ENCODE results near the gene PIN1.
A peak's percentile ranks its signal among the peaks of the same experiment; 100 is the strongest.

Gene PIN1

DNA sequence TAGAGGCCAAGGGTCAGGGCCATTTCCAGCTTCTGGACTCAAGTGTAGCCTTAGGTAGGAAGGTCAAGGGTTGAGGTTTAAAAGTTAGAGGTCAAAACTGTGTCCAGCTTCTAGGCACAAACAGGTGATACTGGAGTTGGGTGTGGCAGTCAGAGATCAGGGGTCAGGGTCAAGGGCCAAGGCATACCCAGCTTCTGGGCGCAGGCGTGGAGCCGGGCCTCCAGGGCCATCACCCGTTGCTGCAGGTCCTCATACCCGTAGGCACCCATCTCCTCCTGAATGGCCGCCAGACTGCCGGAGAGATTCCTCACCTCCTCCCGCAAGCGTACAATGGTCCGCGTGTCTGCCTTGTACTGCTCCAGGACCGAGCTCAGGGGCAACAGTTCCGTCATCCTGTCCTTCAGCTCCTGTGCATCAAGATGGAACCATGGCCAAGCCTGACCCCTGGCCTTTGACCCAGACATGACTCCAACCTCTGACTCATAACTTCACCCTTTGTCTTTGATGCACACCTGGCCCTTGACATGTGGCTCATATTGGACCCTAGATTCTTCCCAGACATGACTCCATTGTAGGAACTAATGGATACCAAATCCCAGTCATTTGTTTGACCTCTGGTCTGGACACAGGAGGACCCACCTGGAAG, 22.1 kb downstream of the PIN1 start:
- DNase-seq (ENCODE audit: low spot score) = no peak

DNA sequence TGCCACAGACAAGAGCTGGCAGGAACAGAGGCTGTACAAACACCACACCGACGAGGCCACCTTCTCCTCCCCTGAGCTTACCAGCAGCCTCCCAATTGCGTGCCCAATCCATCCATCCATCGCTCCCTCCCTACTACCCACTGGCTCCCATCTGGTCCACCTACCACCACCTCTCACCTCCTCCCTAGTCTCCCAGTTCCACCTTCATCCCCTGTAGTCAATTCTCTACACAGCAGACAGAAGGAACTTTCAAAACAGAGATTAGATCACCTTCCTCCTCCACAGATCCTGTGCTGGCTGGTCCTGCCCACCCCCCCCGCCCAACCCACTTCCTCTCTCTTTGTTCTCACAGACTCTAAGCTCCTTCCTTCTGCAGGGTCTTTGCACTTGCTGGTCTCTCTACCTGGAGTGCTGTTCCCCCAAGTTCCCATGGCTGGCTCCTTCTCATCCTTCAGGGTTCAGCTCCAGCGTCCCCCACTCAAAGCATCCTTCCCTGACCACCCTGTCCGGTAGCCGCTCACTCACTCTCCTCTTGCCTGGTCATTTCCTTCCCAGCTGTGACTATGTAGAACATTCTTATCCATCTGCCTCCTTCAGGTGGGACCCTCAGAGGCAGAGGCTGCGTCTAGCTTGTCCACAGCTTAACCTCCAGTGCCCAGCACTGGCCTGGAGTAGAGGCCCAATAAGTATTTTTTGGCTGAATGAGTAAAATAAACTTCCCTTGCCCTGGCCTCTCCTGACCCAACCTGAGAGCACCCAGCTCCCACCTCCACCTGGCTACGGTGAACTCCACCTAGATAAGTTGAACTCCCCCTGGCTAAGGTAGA, 23.0 kb downstream of the PIN1 start:
- no peak for DNase-seq (ENCODE audit: low spot score)

DNA sequence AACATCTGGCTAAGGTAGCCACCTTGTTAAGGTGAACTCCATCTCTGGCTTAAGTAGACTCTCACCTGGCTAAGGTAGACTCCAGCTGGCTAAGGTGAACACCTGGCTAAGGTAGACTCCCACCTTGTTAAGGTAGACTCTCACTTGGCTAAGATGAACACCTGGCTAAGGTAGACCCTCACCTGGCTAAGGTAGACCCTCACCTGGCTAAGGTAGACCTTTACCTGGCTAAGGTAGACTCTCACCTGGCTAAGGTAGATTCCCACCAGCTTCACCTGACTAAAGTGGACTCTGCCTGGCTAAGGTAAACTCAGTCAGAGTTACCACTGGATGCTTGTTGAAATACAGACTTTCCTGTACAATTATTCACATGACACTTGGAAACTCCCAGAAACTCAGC, 23.6 kb downstream of the PIN1 start:
- no peak for DNase-seq (ENCODE audit: low spot score)

DNA sequence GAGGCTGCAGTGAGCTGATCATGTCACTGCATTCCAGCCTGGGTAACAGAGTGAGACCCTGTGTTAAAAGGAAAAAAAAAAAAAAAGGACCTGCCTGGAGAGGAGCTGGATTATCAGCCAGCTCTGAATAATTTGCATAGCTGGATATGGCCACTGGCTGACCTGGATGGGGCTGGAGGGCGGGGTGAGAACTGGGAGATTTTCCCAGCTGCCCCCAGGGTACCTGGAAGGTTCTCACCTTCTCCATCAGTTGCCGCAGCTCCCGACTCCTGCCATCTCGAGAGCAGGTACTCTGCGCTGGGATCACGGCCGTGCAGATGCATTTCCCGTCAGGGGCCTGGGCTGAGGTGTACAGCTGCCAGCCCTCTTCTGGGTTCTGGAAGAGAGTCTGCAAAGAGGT, 25.3 kb downstream of the PIN1 start:
- DNase-seq (ENCODE audit: low spot score) = no peak

DNA sequence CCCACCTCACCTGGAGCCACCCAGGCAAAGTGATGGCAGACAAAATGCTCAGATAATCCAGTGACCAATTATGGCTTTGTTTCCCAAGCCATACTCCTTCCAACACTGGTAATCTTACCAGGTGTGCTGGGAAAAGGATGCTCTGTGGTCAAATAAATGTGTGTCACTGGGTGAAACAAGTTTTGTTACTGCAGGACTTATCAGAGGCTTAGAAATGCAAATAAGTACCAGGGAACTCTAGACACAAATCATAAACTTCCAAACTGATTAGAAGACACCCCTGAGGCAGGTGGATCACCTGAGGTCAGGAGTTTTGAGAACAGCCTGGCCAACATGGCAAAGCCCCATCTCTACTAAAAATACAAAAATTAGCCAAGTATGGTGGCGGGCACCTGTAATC, 26.4 kb downstream of the PIN1 start:
- no peak for DNase-seq (ENCODE audit: low spot score)

DNA sequence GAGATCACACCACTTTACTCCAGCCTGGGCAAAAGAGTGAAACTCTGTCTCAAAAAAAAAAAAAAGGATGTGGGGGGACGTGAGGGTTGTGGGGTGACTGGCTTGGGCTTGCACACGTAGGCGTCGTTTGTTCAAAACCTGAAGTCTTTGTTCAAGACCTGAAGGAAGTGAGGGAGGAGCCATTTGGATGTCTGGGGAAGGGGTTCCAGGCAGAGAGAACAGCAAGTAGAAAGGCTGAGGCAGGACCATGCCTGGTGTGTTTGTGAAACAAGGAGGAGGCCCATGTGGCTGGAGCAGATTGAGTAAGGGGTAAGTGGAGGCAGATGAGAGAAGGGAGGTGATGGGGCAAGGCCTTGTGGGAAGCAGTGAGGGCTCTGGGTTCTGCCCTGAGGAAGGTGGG, 27.8 kb downstream of the PIN1 start:
- no peak for DNase-seq (ENCODE audit: low spot score)

DNA sequence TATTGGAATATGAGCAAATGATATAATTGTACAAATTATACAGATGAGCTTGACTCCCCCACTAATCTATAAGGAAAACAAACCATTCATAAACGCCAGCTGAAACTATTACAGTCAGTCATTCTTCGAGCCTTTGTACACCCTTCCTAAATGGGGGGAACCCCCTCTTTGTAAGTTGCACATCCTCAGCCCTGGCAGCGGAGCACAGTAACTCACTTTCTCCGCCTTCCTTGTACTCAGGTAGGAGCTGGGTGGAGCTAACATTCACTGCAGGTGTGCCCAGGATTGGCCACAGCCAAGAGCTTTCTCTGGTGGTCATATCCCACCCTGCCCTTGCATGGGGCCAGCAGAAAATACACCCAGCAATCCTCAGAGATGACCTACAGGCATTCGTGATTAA, 28.6 kb downstream of the PIN1 start:
- no peak for DNase-seq (ENCODE audit: low spot score)

DNA sequence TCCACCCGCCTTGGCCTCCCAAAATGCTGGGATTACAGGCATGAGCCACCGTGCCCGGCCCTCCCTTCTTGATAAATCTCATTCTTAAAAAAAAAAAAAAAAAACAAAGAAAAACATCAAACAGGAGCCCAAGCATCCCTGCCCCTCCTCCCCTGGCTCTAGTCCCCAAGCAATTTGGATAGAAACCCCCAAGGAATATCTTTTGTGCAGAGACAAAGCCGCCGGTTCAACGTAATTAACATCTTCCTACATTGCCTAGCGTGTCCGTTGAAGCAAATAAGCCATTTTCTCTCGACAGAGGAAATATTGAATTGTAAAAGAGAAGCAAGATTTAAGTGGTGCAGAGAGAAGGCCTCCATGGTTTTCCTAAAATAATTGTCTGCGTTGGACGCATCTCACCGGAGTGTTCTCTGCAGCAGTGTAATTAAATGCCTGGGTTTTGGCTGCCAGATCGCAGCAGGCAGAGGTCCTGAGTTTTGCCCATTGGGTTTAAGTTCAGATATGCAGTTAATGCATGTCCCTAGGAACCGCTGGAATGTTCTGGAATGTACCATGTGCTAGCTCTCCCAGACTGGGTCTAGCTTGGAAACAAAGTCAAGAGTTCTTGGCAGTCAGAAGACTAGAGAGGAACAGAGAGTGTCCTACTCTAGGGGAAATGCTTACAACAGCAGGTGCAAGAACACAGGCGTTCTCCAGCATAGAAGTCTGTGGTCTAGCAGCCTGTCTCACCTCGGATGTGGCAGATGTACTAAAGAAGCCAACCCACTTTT, 30.8 kb downstream of the PIN1 start:
- DNase-seq (ENCODE audit: low spot score) = peak; percentile 71

DNA sequence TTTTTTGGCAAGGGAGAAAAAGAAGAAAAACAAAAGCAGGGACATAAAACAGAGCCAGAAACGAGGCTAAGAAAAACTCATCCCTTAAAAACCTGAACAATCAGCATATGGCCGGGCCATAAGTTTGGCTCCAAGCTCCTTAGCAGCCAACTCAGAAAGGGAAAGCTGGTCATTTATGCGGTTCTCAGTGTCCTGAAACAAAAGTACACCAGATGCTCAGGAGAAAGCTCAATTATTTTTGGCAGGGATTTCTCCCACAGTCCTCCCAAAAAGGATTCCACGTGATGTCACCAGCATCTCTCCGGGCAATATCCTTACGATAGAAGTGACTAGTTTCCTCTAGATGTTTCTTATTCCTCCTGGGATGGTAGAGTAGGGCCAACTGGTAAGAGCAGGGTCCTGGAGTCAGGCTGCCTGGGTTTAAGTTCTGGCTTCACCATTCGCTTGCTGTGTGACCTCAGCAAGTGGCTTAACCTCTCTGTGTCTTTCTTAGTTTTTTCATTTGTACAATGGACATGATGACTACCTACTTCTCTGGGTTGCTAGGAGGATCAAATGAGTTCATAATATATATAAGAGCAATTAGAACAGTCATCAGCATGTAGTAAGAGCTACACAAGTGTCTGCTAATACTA, 34.0 kb downstream of the PIN1 start:
- DNase-seq (ENCODE audit: low spot score) = no peak

DNA sequence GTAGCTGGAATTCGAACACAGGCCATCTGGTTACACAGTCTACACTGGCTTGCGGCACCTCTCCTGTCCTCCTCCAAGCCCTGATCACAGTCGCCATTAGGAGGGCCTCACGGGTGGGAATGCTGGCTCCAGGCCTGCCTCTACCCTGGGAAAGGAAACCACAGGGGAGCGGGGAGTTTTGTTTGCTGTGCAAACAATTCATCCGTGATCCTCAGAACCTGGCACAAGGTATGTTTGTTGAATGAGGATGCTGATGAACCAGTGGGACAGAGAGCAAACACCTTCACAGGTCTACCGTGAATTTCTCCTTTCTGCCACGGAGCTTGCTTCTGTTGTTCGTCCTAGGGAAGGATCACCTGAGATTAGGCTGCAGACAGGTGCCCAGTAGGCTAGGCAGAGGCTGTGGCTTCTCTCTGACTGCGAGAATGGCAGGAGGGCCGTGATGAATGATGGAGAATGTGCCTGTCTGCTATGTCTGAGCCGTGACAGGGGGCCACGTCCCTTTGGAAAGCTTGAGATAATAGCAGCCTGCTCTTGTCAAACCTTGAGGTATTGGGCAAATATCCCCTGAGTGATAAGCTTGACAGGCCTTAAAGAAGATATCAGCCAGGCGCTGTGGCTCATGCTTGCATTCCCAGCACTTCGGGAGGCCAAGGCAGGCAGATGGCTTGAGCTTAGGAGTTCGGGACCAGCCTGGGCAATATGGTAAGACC, 36.7 kb downstream of the PIN1 start:
- no peak for DNase-seq (ENCODE audit: low spot score)

DNA sequence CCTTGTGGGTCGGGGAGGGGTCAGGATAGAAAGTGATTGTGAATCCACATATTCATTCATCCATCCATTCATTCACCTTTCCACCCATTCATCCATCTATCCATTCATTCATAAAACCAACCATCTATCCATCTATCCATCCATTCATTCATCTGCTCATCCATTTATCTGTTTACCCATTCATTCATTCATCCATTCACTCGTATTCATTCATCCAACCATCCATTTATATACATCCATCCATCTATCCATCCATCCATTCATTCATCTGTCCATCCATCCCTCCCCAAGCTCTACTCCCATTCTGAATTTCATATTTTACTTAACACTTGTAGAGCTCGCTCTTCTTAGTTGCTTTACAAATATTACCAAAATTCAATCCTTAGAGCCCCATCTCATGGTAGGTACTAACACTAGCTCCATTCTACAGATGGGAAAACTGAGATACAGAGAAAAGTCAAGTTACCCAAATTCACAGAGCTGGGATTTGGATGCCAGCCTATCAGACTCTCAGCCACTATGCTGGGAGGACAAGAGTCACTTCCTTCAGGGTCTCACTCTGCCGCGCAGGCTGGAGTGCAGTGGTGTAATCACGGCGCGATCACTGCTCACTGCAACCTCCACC, 37.6 kb downstream of the PIN1 start:
- DNase-seq (ENCODE audit: low spot score) = no peak

DNA sequence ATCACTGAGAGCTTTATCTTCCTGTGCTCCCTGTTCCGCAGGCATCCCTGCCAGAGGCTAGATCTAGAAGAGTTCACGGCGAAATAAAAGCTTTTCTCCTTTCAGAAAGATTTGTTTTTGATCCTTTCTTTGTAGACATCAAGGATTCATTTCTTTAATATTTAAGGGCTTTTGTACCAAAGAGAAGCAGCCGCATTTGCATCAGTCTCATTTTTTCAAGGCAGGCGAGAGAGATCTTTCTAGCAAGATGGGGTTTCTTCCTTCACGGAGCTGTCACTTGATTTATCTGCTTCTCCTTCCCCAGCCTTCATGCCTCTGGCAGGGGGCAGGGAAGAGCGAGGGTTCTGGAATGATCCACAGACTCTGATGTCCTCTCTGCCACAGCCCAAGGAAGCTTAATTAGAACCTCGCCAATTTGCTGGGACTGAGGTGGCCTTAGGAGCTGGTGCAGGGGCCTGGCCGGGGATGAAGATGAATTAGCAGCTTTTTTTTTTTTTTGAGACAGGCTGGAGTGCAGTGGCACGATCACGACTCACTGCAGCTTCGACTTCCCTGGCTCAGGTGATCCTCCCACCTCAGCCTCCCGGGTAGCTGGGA, 40.0 kb downstream of the PIN1 start:
- DNase-seq (ENCODE audit: low spot score) = no peak

DNA sequence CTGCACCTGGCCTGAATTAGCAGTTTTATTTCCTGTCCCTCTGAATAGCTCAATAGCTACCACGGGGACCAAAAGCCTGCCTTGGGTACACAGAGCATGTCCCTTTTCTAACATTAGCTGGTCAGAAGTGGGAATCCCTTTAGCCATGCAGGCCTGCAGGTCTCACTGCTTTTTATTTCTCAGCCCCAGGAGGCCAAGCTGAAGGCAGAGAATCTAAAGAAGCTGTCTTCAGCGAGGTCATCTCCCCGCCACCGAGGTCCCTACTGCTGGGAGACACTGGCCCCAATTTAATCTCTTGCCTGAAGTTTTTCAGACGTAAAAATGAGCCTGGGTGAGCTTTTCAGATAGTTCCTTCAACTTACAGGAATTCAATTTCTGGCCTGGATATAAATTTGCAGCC, 40.7 kb downstream of the PIN1 start:
- DNase-seq (ENCODE audit: low spot score) = no peak

DNA sequence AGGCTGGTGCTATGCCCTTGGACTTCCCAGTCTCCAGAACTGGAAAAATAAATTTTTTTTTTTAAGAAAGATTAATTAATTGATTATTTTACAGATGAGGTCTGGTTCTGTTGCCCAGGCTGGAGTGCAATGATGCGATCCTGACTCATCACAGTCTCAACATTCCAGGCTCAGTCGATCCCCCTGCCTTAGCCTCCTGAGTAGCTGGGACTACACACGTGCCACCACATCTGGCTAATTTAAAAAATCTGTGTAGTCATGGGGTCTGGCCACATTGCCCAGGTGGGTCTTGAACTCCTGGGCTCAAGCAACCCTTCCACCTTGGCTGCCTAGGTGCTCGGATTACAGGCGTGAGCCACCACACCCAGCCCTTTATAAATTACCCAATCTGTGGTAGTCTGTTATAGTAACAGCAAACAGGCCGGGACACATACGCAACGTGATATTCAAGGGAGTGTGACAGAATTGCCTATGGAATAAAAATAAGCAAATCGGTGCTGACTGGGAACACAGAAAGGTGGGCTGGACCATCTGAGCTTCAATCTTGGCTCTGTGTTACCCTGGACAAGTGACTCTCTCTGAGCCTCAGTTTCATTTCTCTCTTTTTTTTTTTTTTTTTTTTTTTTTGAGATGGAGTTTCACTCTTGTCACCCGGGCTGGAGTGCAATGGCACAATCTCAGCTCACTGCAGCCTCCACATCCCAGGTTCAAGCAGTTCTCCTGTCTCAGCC, 42.8 kb downstream of the PIN1 start:
- DNase-seq (ENCODE audit: low spot score) = no peak

DNA sequence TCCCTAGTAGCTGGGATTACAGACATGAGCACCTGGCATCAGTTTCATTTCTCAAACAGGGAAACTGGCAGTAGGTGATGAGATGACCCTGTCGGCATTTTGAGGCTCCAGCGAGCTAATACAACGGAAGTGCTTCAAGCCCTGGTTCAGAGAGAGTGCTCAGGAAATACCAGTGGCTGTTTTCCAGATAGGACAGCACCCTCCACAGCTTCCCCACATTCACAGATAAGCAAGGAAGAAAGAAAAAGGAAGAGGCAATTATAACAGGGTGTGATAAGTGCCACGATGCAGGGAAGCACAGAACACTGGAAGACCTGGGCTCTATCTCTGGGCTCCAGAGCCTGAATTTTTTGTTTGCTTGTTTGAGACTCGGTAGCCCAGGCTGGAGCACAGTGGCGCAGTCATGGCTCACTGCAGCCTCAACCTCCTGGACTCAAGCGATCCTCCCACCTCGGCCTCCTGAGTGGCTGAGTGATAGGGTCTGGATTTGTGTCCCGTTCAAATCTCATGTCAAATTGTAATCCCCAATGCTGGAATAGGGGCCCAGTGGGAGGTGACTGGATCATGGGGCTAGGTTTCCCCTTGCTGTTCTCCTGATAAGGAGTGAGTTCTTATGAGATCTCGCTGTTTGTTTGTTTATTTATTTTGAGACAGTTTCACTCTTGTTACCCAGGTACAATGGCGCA, 43.5 kb downstream of the PIN1 start:
- DNase-seq (ENCODE audit: low spot score) = no peak

DNA sequence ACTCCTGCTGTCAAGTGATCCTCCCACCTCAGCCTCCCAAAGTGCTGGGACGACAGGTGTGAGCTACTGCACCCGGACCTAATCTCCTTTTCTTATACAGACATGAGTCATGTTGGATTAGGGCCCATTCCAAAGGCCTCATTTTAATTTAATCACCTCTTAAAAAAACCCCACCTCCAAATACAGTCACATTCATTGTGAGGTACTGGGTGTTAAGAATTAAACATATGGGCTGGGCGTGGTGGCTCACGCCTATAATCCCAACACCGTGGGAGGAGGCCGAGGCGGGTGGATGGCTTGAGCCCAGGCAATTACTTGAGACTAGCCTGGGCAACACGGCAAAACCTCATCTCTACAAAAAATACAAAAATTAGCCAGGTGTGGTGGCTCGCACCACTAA, 46.6 kb downstream of the PIN1 start:
- peak; percentile 64 for DNase-seq (ENCODE audit: low spot score)

DNA sequence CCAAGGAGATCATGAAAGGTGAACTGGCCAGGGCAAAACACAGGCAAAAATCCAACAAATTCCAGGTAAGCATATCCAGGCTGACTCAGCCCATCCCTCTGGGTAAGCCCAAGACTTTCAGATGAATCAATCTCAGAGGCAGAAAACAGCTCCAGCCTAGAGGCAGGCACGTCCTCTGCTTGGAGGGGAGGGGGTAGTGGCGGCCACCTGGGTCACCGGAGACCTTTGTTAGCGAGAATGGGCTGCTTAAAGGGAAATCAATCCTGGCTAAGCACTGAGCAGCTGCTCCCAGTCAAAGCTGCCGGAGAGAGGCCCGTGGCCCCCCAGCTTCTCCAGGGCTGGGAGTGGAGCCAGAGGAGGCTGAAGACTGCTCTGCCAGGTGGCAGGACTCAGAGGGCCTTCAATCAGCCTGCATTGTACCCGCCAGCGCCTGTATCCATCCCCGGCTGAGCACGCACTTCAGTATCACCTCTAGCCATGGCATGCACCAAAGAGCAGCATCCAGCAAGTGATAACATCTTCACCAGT, 48.2 kb downstream of the PIN1 start:
- DNase-seq (ENCODE audit: low spot score) = peak; percentile 86

DNA sequence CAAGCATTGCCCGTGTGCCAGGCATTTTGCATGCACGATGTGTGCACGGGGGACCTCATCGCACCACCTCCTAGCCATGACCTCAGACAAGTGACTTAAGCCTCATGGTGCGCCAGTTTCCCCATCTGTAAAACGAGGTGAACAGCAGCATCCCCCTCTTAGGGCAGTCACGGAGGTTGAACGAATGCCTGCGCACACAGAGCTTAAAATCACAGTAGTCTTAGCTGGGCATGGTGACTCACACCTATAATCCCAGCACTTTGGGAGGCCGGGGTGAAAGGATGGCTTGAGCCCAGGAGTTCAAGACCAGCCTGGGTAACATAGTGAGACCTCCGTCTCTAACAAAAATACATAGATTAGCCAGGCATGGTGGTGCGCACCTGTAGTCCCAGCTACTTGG, 48.6 kb downstream of the PIN1 start:
- DNase-seq (ENCODE audit: low spot score) = no peak

DNA sequence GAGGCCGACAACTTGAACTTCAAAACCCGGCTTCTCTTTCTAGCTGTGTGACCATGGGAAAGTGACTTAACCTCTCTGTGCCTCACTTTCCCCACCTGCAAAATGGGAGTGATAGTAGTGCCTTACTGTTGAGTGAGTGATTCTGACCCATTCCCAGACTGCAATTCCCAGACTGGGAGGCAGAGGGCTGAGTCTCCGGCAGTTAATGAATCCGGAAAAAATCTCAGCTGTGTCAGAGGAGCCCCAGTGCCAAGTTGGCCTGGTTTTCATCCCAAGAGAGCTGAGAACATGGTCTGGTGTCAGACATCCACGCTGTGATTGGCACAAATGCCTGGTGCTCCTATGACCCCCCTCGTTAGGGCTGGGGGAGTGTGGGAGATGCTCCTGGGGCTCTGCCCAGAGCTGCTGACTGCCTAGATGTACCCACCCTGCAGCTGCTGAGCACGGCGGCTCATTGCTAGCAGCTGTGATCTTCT, 50.0 kb downstream of the PIN1 start:
- peak; percentile 79 for DNase-seq (ENCODE audit: low spot score)
